ENCODE measurements around the gene B3GALT5. TPM values are rescaled to one million over a fixed set of nuclear protein-coding genes. Genes with fewer than 3 reads are reported as not detected.

The B3GALT5 gene
- total RNA-seq, 1 donor from 2014 or later, result 1.1 TPM

GRCh38 chr21:39602793-39603192 is 9.9 kb upstream of the B3GALT5 start:
- DNase-seq (ENCODE audit: extremely low read depth, low read depth, low spot score), result no peak

- no peak for DNase-seq (ENCODE audit: extremely low read depth, low read depth, low spot score)
These were observed 7.8 kb upstream of the B3GALT5 start for GRCh38 chr21:39604951-39605350.

- DNase-seq (ENCODE audit: extremely low read depth, low read depth, low spot score), result no peak
These were observed 2.0 kb upstream of the B3GALT5 start for GRCh38 chr21:39610703-39611102.

- no peak for DNase-seq (ENCODE audit: extremely low read depth, low read depth, low spot score)
These were observed 1.1 kb upstream of the B3GALT5 start for GRCh38 chr21:39611551-39612190.

GRCh38 chr21:39613041-39613934 is 548 bp downstream of the B3GALT5 start:
- no peak for DNase-seq (ENCODE audit: extremely low read depth, low read depth, low spot score)

- no peak for DNase-seq (ENCODE audit: extremely low read depth, low read depth, low spot score)
These were observed 3.6 kb downstream of the B3GALT5 start for GRCh38 chr21:39616211-39616772.

DNA sequence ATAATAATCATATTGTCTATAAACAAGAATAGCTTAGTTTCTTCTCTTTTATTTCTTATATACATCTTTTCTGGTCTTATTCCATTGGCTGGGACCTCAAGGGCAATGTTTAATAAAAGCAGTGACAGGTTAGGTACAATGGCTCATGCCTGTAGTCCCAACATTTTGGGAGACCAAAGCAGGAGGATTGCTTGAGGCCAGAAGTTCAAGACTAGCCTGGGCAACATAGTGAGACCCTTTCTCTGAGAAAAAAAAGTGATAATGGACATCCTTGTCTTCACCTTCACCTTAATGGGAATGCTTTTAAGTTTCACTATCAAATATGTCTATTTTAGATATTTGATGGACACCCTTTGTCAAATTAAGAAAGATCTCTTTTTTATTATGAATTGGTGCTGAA is 8.1 kb downstream of the B3GALT5 start:
- DNase-seq (ENCODE audit: extremely low read depth, low read depth, low spot score), result no peak

- DNase-seq (ENCODE audit: extremely low read depth, low read depth, low spot score), result no peak
These were observed 12.6 kb downstream of the B3GALT5 start for GRCh38 chr21:39625211-39625895.

DNA sequence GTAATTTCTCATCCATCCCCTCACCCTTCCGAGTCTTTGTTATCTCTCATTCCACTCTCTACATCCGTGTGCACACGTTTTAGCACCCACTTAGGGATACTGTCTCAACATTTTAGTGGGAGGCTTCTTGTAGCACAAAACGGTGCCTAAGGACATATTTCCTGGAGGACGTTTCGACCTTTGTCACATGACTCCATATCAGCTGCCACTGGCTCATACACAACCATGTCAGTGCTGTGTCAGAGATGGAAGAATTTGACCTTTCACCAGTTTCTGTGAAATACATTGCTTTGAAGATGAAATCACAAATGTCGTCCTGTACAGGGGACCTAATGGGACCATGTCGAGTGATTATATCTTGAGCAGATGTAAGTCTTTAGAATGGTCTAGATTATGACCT is 15.6 kb downstream of the B3GALT5 start:
- DNase-seq (ENCODE audit: extremely low read depth, low read depth, low spot score), result no peak

DNA sequence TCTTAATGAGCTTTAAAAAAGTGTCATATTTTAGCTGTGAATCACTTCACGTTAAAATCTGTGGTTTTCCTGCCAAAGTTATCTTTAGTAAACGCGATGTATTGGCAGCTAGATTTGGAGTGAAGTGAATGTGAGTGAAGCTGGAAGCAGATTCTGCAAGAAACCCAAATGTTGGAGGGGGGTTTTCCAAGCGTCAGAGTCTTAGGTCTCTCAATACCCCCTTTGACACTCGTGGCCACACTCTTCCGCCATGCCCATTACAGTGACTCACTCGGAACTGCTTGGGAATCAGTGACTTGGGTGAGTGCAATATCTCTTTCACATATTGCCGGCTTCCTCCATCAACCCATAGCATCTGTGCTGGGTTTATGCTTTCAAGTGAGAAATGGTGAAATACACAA is 17.5 kb downstream of the B3GALT5 start:
- no peak for DNase-seq (ENCODE audit: extremely low read depth, low read depth, low spot score)

DNA sequence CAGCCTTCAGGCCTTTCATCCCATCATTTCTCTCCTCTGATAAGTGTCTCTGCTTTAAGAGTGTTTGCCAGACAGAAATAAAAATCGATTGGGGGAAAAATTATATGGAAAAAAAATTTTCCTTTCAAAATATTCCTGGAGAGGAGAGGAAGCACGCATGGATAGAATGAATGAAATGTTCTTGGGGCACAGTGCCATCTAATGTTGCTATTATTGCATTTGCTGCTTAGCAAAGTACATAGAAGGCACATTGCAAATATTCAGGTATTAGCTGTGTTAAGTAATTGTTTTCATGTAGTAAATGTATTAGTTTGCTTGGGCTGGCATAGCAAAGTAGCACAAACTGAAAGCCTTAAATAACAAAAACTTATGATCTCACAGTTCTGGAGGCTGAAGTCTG is 18.1 kb downstream of the B3GALT5 start:
- no peak for DNase-seq (ENCODE audit: extremely low read depth, low read depth, low spot score)

DNA sequence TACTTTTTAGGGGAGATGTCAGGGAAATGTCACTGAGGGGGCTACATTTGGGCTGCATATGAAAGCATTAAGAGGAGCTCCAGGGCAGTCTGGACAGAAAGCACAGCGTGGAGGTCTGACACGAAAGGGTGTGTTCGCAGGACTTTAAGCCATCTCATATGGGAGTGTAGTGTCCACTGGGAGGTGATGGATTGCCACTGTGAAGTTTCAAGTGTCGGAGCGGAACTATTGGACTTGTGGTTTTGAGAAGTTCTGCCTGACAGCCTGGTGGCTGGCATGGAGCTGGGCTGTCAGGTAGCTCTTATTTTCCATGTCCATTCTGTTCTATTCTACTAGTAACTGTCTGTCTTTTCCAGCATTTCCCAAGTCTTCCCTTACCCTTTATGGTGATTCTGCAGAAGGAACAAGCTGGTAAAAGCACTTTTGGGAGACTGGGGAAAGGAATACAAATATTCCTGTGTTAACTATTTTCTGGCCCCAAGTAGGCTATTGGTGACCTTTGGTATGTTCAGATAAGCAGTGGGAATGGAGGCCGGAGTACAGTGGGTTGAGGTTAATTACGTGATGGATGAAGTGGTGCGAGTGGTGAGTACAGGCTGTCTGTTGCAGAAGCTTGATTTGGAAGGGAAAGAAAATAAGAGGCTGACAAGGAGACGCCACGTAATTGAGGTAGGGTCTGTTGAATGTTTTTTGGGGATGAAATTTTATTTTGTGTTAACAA is 19.3 kb downstream of the B3GALT5 start:
- no peak for DNase-seq (ENCODE audit: extremely low read depth, low read depth, low spot score)

DNA sequence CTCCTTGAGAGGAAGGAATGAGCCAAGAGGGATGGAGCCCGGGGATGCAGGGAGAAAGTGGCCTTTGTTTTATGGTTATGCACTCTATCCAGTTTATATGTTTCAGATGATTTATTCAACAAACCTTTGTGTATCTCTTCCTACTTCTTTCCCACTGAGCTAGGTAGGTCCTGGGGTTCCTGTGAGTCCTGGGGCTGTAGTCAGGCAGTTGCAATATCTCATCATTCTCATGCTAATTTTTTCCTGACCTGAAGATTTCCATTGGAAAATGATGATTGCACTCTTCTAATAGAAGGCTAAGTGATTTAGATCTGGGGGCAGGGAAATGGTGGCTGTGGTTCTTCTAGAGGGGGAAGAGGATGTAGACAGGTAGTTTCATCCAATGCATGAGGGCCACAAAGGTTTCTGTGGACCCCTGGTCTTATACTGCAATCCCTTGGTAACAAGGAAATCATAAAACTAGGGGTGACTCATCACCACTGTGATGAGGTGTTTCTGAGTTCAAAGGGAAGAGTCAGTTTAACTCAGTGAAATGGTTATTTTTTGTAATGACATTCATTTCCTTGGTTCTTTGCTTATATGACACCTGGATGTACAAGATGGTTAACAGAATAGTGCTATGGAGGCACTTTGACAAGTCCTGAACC is 20.2 kb downstream of the B3GALT5 start:
- DNase-seq (ENCODE audit: extremely low read depth, low read depth, low spot score), result no peak

DNA sequence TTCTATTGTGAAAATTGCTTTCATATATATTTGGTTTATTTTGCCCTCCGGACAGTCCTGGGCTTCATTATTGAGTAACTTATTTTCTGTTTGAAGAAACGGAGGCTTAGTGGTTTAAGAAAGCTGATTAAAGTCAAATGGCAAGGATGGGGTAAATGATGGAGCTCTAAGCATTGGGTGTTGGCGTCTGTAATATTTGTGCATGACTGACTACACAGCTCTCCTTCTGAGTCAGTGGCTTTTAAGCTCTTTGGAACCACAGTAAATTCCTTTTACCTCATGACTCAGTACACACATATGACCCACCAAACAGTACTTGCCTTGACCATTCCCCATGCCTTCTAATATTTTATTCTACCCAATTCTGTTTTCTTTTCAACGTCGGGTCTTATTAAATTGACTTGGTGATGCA is 21.0 kb downstream of the B3GALT5 start:
- no peak for DNase-seq (ENCODE audit: extremely low read depth, low read depth, low spot score)

- no peak for DNase-seq (ENCODE audit: extremely low read depth, low read depth, low spot score)
These were observed 21.8 kb downstream of the B3GALT5 start for GRCh38 chr21:39634507-39634906.

DNA sequence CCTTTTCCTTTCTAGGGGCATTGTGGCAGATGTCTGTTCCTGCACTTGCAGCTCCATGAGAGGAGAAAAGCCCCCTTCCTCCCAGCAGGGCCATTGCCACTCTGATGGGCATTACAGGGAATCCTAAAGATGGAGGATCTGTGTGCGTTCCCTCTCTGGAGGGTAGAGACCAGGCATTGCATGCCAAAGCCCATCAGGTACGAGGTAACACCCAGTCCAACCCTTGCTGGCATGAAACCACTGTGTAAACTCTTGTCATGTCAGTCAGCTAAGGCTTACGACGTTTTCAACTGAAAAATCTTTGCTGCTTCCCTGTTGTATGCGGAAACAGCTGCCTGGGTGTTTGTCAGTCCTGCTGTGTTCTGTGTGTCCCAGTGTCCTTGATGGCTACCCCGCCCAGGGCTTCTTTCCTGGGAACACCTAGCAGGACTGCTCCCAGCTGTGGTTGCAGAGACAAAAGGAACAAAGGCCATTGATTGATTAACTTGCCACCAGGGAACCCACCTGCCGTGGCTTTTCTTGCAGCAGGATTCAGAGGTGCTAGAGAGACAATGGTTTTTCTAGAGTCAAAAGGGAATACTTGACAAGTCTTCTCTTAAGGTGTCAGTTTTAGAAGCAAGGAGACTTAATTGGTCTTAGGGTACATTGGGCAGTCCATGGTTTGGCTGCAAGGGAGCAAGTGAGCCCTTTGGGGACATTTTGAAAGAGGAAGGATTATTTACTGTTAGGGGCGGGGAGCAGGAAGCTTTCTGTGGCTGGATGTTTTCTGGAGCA is 24.6 kb downstream of the B3GALT5 start:
- no peak for DNase-seq (ENCODE audit: extremely low read depth, low read depth, low spot score)

GRCh38 chr21:39637971-39638240 is 25.2 kb downstream of the B3GALT5 start:
- DNase-seq (ENCODE audit: extremely low read depth, low read depth, low spot score), result no peak

GRCh38 chr21:39638281-39638680 is 25.5 kb downstream of the B3GALT5 start:
- DNase-seq (ENCODE audit: extremely low read depth, low read depth, low spot score), result no peak

- DNase-seq (ENCODE audit: extremely low read depth, low read depth, low spot score), result no peak
These were observed 28.0 kb downstream of the B3GALT5 start for GRCh38 chr21:39640754-39641153.

All from glomerular endothelial cell (primary cell).